ENCODE data around the gene GALR1. TPM values are rescaled to one million over a fixed set of nuclear protein-coding genes. Genes with fewer than 3 reads are reported as not detected.
"Not testable (repeated sequence)": the region's sequence is repeated elsewhere in the genome, so short reads cannot be mapped to it uniquely, and the experiment has no call there.

The GALR1 gene
- polyA plus RNA-seq, 12 donors: 0.01 to 0.33 (median 0.05) TPM; not detected in 2

DNA sequence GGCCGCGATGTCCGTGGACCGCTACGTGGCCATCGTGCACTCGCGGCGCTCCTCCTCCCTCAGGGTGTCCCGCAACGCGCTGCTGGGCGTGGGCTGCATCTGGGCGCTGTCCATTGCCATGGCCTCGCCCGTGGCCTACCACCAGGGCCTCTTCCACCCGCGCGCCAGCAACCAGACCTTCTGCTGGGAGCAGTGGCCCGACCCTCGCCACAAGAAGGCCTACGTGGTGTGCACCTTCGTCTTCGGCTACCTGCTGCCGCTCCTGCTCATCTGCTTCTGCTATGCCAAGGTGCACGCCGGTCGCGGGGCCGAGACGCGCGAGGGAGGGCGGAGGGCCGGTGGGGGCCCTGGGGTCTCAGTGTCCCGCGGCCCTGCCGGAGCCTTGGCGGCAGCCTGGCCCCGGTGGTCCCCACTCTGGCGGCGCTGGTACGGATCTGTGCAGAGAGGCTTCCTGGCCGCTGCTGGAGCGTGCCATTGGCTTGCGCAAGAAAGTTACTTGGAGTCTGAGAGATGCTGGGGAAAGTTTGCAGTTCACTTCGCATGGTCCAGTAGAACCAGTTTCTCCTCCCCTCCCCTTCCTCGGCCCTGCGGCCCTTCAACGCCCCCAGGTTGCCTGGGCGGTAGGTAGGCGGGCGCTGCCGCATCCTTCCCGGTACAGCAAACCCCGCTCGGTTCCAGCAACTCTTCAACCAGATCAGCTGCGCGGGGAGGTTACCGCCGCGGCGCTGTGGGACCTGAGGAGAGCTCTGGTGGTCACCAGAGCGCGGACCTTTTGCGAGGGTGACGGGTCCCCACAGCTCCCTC lies 1.5 kb downstream of the GALR1 start:
- DNase-seq: no peak

DNA sequence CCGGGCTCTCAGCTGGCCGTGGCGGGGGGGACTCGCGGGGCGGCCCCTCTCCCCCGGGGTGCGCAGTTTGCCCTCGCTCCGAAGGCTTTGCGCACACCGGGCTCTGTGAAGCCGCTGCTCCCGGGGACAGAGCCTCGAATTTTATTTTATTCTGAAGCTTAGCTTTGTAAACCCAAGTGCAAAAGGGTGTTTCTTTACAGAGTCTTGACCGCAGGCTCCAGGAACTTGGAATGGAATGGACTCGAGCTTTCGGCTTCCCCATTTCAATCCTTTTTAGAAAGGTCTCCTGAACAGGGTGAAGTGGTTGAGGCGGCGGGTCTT lies 2.0 kb downstream of the GALR1 start:
- no peak for DNase-seq

DNA sequence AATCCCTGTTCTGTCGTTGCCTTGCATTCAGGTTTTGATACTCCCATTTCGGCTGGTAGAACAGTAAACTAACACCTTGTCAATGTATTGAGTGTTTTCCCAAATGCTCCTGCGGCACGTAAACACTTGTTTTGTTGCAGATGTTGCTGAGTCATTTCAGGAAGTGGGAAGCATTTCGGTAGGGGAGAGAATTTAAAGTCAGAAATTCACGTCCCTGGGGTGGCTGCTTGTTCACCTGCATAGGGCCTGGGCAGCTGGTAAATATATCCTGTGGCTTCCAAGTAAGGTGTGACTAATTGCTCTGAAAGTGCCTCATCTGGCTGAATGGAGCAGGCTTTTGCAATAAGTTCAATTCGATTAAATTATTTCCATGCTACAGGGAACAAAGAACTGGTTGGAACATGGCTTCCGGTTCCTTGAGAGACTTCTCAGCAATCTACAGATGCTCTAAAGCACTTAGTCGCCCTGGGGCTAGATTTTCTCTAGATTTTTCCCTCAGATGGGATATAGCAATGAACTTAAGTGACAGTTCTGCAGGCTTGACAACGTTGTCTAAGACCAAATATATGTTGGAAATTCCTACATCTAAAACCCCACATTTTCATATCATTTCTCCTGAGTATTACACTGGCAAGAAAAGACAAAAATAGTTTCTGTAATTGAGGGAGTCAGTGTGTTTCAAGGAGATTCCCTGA lies 5.2 kb downstream of the GALR1 start:
- DNase-seq: no peak

DNA sequence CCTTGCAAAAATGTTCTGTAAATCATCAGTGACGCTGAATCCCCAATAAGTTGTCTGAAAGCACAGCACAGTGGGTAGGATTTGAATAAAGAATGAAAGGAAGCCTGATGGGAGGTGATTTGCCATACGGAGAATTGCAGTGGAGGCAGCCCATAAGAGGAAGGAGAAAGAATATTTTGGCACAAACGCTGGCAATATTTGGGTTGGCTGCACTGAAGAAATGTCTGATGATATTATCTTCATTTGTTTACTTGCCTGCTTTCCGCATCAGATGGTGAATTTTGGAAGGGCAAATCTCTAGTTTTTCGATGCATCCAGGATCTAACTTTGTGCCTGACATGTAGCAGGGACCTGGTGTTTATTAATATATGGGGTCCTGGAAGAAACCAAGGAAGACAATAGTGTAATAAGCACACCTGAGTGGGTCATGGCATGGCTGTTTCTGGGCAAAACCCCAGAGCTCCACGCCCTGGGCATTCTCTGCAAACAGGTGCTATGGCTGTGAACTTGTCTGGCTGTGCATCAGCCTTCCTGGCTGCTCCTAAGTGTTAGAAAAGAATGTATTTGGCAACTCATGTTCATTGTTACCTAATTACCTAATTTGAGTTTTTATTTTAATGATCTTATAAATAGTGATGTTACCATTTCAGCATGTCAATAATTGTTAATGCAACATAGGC lies 5.9 kb downstream of the GALR1 start:
- no peak for DNase-seq

DNA sequence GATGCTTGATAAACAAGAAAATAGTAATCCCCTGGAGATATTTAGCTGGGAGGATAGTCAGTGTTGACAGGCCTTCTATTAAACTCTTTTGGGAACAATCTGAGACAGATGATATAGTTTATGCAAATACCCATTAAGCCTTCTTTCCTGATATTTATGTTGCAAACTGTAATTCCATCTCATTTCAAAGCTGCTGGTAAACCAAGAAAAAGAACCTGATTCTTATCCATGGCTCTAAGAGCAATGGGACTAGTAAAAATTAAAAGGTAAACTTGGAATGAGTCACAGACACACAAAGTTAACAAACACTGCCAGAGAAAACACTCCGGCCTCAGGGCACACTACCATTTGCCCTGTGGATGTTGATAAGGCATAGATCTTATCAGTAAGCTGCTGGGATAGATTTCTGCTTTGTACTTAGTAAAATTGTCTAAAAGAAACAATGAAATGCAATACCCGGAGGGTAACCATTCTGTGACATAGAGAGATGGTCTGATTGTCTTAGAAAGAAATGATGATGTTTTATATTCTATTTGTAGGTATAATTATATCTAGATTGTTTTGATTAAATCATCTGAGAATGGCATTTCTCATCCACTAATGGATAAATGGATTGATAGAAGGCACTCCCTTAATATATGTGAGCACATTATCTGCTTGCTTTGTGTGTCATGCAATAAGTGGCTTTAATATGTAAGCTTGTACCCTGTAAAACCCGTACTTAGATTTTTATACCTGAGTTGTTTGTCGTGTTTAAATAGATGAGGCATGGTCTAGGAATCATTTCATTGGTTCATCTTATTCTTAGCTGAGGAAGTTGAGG lies 13.2 kb downstream of the GALR1 start:
- DNase-seq: no peak

DNA sequence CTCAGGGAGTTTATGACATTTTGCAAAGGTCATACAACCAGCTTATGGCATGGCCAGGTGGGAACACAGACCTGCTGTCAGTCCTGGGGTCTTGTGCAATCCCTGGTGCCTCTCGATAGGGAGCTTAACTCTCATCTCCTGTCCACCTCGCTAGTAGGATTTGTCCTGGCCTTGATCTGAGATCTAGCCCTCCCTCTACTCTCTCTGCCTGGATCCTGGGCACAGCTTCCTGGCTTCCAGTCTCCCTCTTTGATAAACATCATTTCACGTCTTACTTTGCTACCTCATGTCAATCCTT lies 13.8 kb downstream of the GALR1 start:
- DNase-seq: no peak

DNA sequence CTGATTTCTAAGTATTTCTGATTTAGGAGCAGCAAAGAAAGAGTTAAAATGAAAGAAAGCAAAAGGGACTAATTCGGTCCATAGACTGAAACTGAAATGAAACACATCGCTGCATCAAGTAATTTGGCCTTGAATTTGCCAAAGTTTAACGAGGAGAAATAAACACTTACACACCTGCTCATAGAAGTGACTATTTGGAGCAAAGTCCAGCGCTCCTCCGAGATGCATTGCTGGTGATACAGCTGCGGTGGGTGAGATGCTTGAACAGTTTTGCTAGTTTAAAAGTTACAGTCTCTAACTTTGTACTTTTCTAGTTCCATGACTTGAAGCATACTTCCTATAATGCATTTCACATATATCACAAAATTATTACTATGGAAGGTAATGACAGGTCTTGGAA lies 18.3 kb downstream of the GALR1 start:
- DNase-seq: no peak

DNA sequence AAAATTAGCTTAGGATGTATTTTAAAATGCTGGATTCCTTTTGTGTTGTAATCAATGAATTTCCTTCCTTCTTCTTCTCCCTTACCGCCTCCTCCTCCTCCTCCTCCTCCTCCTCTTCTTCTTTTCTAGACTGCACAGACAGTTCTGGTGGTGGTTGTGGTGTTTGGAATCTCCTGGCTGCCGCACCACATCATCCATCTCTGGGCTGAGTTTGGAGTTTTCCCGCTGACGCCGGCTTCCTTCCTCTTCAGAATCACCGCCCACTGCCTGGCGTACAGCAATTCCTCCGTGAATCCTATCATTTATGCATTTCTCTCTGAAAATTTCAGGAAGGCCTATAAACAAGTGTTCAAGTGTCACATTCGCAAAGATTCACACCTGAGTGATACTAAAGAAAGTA lies 18.8 kb downstream of the GALR1 start:
- no peak for DNase-seq

DNA sequence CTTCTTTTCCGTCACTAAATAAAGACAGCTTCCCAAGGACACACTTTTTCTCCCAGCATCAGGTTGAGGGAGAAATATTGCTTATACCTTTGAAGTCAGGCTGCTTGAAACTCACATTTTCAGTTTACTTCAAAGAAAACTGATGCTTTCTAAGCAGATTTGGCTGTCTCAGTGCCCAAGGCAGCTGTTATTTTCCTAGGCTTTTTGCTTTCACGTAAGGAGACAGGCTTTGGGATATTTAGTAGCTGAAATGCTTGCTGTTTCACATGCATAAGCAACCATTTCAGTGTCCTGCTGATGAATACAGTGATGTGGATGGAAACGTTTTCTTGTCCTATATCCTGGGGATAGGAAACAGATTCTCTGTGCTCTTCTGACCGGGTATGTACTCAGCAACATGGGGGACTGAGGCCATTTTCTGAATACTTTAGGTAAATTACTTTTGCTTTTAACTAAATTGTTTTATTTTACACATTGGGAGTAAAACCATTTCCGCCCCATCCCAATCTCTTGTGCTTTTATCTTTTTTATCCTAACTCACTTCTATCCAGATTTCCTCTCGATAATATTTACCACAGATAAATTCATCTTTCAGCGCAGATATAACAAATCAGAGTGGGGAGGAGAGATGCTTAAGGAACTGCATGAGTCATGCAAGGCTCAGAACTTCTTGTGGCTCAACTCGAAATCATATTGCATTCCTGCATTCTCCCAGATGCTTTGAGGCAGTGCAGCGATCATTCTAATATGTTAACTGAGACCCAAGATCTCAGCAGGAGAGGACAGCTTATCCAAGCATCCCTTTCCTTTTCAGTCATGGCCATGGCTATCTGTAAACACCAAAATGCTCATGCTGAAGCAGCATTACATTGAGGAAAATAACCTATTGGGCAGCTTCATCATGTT lies 22.2 kb downstream of the GALR1 start:
- DNase-seq: no peak

DNA sequence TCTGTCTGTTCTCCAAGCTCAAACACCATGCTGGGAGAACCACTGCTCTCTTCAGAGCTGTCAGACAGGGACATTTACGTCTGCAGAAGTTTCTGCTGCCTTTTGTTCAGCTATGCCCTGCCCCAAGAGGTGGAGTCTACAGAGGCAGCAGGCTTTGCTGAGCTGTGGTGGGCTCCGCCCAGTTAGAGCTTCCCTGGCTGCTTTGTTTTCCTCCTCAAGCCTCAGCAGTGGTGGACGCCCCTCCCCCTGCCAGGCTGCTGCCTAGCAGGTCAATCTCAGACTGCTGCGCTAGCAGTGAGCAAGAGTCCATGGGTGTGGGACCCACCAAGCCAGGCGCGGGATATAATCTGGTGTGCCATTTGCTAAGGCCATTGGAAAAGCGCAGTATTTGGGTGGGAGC lies 41.2 kb downstream of the GALR1 start:
- not testable (repeated sequence) for DNase-seq

DNA sequence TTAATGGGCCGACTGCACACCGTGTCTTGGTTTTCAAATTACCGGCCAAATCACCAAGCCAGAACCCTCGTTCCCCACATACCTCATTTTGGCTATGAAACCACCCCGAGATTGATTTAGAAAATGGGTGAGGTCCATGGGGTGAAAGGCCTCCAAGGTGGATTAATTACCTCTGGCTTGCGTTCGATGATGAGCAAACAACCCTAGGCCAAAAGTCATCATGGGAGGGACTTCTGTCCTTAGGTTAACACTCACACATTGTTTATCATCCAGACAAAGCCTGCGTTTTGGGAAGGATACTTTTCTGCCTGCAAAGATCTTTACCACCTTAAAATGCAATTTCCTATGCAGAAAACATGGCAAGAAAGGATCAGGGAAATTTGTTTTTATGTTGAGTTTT lies 48.5 kb downstream of the GALR1 start:
- DNase-seq: no peak

DNA sequence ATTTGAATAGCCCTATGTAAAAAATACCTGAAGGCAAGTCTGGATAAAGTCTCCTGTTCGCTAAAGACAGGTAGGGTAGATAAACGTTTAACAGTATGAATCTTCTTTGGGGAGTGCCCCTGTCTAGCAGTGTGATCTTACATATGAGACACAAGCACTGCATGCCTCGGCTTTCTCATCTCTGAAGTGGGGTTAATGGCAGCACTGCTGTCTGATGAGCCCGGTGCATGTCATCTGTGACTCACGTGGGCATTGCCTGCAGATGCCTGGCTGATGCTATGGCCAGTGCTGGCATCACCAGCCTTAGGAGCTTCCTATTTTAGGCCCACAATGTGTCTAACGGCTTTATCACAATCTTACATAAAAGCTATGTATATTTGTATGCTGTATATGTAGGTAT lies 50.1 kb downstream of the GALR1 start:
- DNase-seq: no peak

DNA sequence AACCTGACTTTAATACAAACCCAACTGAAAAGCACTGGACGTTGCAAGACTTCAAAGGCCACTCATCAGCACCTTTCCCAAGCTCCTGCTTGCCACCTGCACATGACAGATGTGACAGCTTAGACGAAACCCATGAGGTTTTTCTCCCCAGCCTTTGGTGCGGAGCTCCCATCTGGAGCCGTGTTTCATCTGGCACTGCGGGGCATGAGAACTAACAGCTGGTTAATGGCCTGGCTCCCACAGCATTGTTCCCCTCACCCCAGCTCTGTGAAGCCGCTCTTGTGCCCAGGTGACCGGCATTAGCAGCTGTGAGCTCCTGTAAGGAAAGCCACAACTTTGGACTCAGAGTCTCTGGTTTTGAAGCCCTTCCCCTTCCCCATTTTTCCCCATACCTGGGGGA lies 50.9 kb downstream of the GALR1 start:
- DNase-seq: no peak

DNA sequence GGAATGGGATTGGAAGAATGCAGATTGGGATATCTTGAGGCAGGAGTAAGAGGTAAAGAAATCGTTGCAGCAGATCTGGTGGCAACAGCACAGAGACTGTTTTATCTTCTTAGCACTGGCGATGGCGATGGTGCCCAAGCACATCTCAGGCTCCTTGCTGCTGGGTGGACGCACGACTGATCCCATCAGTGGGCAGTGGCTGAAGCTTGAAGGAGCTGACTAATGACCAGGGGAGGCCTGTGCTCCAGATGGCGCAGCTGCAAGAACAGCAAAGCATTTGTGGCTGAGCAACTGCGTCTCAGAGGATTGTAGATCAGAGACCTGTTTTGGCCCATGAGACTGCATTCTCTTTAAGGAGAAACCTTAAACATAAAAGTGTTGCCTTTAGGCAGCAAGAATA lies 54.6 kb downstream of the GALR1 start:
- no peak for DNase-seq

DNA sequence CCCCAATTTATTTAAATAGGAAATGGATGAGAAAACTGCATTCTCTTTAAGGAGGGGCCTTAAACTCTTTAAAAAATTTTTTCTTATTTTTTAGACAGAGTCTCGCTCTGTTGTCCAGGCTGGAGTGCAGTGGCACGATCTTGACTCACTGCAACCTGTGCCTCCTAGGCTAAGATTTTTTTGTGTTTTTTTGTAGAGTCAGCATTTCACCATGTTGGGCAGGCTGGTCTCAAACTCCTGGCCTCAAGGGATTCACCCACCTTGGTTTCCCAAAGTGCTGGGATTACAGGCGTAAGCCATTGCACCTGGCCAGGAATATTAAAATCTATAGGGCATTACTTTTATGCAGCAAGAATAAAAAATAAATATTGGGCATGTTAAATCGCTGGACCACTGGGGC lies 56.0 kb downstream of the GALR1 start:
- no peak for DNase-seq

DNA sequence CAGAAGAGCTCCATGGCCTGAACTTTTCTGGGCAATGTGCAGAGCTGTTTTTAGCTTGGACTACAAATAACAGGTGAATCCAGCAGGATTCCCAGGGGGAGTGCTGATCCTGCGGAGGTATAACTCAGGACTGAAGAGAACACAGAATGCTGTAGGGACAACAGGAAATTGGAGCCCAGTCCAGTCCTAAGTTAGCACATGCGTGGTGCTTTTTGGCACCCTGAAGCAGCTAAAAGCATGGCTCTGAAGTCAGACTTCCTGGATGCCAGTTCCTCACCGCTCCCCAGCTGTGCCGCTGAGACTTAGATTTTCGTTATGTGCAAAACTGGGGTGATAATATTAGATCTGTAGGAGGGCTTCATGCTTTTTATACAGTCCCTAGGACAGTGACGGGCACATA lies 58.6 kb downstream of the GALR1 start:
- DNase-seq: no peak

DNA sequence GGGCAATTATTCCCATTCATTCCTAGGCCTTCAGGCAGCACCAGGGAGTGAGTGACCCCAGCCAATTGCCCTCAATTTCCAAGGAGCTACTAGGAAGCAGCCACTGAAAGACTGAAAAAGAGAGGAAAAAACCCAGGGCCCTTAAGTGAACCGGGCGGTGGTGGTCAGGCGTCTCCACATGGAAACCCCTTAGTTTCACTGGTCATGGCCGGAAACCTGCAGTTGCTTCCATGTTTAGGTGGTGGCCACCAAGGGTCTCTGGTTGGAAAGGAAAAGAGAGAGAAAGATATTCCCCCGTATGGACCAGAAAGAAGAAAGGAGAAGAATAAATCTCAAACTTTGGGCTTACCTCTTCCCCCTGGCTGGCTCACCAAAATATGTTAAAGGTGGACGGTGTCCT lies 64.9 kb downstream of the GALR1 start:
- no peak for DNase-seq

DNA sequence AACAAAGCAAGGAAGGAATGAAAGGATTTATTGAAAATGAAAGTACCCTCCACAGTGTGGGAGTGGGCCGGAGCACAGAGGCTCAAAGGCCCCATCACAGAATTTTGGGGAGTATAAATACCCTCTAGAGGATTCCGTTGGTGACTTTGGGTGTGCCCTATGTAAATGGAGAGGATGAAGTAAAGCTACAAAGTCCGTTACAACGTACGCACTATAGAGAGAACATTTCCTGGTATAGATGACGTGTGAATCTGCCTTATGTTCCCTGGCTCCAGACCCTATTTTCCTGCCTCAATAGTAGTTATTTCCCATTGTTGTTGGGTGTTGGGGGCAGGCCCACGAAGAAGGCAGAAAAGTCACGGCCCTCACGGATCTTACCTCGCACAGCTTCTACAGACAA lies 65.3 kb downstream of the GALR1 start:
- no peak for DNase-seq

DNA sequence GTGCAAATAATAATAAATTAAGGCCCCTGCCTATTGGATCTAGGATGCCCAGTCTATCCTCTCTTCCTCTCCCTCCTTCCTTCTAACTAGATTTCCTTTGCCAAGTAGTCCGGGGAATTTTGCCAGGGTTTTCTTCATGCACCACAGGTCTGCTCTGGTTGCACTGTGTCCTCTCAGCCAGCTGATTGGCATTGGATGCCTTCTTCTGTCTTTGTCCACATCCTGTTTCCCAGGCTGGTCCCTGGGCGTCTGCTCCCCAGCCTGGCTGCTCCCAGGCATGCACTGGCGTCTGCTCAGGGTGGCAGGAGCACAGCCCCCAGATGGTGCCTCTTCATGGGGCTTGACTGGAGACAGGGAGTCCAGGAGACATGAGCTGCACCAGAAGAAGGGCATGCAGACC lies 66.4 kb downstream of the GALR1 start:
- DNase-seq: no peak

DNA sequence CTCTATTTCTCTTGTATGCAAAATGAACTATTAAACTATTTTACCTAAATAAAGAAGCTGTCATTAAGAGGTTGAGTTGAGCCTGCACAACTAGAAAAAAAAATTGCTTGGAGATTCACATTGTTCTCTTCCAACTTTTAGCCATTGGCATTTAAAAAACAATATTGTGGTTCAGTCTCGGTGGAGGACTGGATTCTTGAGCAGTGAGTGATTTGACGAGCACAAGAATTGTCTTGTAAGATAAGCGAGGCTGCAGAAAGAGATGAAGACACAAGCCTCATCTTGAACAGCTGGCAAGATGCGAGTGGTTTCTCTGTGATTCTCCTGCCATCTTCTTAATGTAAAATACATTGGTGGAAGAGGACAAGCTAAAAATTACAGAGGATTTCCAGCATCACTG lies 67.0 kb downstream of the GALR1 start:
- no peak for DNase-seq

DNA sequence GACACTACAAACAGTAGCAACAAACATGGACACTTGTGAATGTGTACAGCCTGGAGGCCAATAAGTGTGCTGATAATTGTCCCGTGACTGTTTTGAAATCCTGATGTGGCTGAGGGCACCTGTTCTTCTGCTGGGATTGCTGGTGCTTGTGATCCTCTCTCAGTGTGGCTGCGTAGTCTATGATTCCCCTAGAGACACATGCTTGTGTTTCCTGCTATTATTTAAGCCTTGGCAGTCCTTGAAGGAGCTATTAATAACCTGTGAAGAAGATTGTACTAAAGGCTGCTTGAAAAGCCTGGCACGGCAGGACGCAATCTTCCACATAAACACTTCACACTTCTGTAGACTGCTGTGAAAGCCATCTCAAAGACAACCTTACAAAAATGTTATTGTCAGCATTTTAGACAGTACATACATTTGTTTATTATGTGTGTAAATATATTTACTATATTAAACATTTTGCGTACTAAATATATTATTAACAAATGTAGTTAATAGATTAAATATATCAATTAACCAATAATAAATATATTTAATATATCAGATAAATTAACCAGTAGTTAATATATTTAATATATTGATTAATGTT lies 71.4 kb downstream of the GALR1 start:
- DNase-seq: no peak

Data from muscle of arm (tissue), 12 donors.